ENCODE results near the gene TTLL9. TPM values are rescaled to one million over a fixed set of nuclear protein-coding genes. Genes with fewer than 3 reads are reported as not detected.
A peak's percentile ranks its signal among the peaks of the same experiment; 100 is the strongest.

The TTLL9 gene
- total and polyA plus RNA-seq, 10 of the 15 experiments (the other 5 are each of a cell fraction or from before 2014, with no cell fraction given), result 0.03 to 0.77 (median 0.11) TPM; not detected in 2

- no peak for TF ChIP-seq REST (IDR thresholded peaks at IDR 0.05; ENCODE audit: low read depth, low read length)
- TF ChIP-seq RCOR1 (conservative IDR thresholded peaks at IDR 0.05; ENCODE audit: low read depth, low read length), result no peak
- TF ChIP-seq ZNF592 (IDR thresholded peaks at IDR 0.05), result no peak
Observed at GRCh38 chr20:31922181-31922580, 51.7 kb downstream of the TTLL9 start (continued).

- ChIA-PET POLR2A (interaction anchor here (1.4 to 1.8 kb wide), 2 partner anchors 52 to 113 kb away, joined by 4 to 6 read pairs; partner anchors contain the start of genes DUSP15 and TTLL9), RAD21 (ENCODE audit: unreplicated experiment) (interaction anchor here (1.6 to 3.0 kb wide), 3 partner anchors 8 to 68 kb away, joined by 3 to 12 read pairs (median 7); partner anchors contain the start of gene PDRG1), CTCF (interaction anchor here (0.7 to 2.4 kb wide), 7 partner anchors 19 to 168 kb away, joined by 3 to 13 read pairs (median 4); partner anchors contain the start of gene PDRG1), SMC1A (ENCODE audit: uncharacterized antibody, unreplicated experiment) (interaction anchor here (0.5 to 3.7 kb wide), 7 partner anchors 26 to 71 kb away, joined by 3 to 26 read pairs (median 5); partner anchors contain the start of genes DUSP15 and TTLL9)
- Histone ChIP-seq H2AFZ (ENCODE audit: control insufficient read depth, low read depth, low read length) (no peak overlapping the region), H4K20me1 (ENCODE audit: control insufficient read depth, insufficient read depth) (no peaks in the 10 kb centered on the region), H3K4me3 (no peak overlapping the region), H3K4me1 (ENCODE audit: control insufficient read depth, insufficient read depth, low read length) (peaks cover 11% of the 10 kb centered on the region), H3K79me2 (ENCODE audit: control insufficient read depth, insufficient read depth, low read length) (no peaks in the 10 kb centered on the region), H3K27ac (ENCODE audit: control insufficient read depth, insufficient read depth) (no peak overlapping the region), H3K4me2 (ENCODE audit: control insufficient read depth, insufficient read depth) (no peak overlapping the region), H3K9ac (ENCODE audit: control insufficient read depth, insufficient read depth, low read length) (no peak overlapping the region), H3K36me3 (ENCODE audit: control insufficient read depth in 2 of 2, insufficient read depth in 2 of 2, low read length in 1 of 2) (no peaks in the 10 kb centered on the region), H3K9me3 (replicated peaks; ENCODE audit: control insufficient read depth, insufficient read depth, low read length) (no peaks in the 10 kb centered on the region), H3K27me3 (replicated peaks in 1 of 2; ENCODE audit: control insufficient read depth in 2 of 2, insufficient read depth in 2 of 2, low read length in 1 of 2) (no peaks in the 10 kb centered on the region)
- ATAC-seq (no peak), DNase-seq (ENCODE audit: low read depth, low spot score) (no peak), FAIRE-seq (no peak)
- WGBS (ENCODE audit: insufficient coverage, insufficient replicate concordance, low lambda C conversion rate, missing lambda C conversion rate), result 49% methylated on average over 4 of the region's 4 CpGs
- BruUV-seq (replicated peaks), result no TSS peak
- intact Hi-C loops (cut with micrococcal nuclease; ENCODE audit: unreplicated experiment), result no loop called here
- in situ Hi-C loops (cut with MboI), result no loop called here
- TF ChIP-seq EZH2 (IDR thresholded peaks at IDR 0.05; ENCODE audit: borderline replicate concordance, control insufficient read depth, low read depth, low read length) (no peak), SMARCA5 (IDR thresholded peaks at IDR 0.05) (peak; percentile 28; the same call in 1 of the 2 replicates)
Observed at GRCh38 chr20:31922588-31922987, 52.2 kb downstream of the TTLL9 start.
